Left ventricle myocardium superior (tissue), 1 donor: ENCODE data around the gene EXT2. TPM values are rescaled to one million over a fixed set of nuclear protein-coding genes. Genes with fewer than 3 reads are reported as not detected.

Experiments
- ATAC-seq: fragments of 200-7000 bp; cut with Tn5 transposase; one replicate; pipeline ENCODE4 v1.9.1; 2020; ENCODE audit warnings: mild to moderate bottlenecking, moderate library complexity
- DNase-seq: peaks from one replicate; pipeline ENCODE4 v3.0.0-alpha.2; 2020
- intact Hi-C: fragments of 100-400 bp; cut with micrococcal nuclease; formaldehyde crosslinking; loops from one replicate; pipeline ENCODE4 v1.11.0; 2022
- total RNA-seq: library from RNA; stranded (reverse); fragmentation: NEBNext Ultra II Directional; extraction: Animal tissue kit (Norgen Biotek cat#: 25700); gene quantifications from one replicate; pipeline ENCODE4 v1.2.1, GENCODE V29; 2021
- donor health status: DM: no; HTN: yes; CAD: no; lungs with severe emphysema.

EXT2 gene
- total RNA-seq, 1 donor from 2014 or later, result 27.2 TPM

DNA sequence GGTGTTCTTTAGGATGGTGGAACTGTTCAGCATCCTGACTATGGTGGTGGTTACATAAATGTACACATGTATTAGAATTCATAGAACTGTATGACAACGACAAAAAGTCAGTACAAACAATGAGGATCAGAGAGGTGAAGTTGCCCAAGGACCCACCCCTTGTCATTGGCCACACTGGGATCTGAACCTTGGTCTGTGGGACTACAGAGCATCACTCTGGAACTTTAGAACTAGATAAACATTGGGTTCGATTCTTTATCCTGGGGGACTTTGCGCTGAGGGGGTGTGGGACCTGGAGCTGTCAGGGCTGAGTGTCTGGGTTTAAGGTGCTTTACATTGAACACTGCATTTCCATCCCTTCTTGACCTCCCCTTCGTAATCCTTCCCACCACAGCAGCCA lies 12.8 kb upstream of the EXT2 start:
- ATAC-seq (no peak), DNase-seq (no peak)
- intact Hi-C loops, result no loop called here

DNA sequence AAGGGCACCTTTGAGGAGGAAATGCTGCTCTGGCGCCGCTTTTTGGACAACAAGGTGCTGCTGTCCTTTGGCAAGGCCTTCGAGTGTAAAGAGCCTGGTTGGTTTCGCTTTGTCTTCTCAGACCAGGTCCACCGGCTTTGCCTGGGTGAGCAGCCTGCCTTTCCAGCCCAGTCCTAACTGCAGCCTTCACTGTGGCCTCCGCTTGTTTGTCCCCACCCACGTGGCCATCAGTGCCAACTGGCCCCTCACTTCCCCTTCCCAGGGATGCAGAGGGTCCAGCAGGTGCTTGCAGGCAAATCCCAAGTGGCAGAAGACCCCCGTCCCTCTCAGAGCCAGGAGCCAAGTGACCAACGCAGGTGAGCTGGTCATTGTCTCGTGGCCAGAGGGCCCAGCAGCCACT lies 12.0 kb upstream of the EXT2 start:
- ATAC-seq (no peak), DNase-seq (no peak)
- intact Hi-C loops, result no loop called here

DNA sequence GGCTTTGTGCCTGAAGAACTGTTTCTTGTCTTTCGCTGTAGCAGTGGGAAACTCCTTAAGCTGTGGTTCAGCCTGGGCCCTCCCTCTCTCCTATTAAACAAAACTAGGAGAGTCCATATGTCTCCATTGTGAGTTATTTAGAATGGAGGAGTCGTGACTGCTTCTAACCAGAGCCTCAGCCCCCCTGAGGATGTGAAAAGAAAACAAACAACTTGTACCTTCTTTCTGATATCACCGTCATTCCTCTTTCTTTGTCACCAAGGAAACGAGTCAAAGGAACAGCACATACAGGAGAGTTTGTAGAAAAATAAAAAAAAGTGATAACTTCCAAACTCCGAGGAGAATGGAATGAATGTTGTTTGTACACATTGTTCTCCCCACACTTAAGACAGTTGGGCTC lies 11.6 kb upstream of the EXT2 start:
- no peak for DNase-seq
- no peak for ATAC-seq
- intact Hi-C loops, result no loop called here

DNA sequence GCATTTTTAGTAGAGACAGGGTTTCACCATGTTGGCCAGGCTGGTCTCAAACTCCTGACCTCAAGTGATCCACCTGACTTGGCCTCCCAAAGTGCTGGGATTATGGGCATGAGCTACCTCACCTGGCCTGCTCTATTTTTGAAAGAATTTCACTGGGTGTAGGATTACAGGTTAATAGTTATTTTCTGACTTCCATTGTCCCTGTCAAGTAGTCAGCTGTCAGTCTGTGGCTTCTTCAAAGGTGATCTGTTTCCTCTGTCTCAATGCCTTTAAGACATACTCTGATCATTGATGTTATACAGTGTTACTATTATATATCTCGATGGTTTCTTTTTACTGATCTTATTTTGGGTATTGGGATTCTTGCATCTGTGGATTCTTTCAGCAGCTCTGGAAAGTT lies 10.1 kb upstream of the EXT2 start:
- ATAC-seq (no peak), DNase-seq (no peak)
- intact Hi-C loops, result no loop called here

DNA sequence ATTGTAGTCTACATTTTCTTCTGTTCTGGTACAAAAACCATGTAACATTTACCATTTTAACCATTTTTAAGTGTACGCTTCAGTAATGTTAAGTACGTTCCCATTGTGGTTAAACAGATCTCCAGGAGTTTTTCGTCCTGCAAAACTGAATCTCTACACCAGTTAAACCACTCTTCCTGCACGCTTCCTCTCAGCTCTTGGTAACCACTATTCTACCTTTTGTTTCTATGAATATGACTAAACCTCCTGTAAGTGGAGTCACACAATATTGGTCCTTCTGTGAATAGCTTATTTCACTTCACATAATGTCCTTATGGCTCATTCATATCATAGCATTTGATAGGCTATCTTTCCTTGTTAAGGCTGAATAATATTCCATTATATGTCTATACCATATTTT lies 7.1 kb upstream of the EXT2 start:
- no peak for DNase-seq
- intact Hi-C loops, result no loop called here
- no peak for ATAC-seq

DNA sequence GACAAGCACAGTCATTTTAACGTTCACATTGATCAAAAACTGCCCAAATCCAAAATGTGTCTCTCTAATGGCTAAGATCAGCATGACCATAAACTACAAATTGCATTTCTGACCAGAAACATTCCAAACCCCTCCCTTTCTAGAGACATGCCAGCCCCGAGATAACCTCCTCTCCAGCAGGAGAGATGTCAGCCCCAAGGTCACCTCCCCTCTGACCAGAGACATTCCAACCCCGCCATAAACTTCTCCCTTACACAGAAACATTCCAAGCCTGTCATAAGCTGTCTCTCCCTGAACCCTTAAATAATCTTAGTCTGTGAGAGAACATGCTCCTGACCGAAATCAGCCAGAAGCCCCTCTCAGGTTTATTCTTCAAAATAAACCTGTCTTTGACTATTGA lies 6.6 kb upstream of the EXT2 start:
- DNase-seq, result no peak
- intact Hi-C loops, result no loop called here
- no peak for ATAC-seq

DNA sequence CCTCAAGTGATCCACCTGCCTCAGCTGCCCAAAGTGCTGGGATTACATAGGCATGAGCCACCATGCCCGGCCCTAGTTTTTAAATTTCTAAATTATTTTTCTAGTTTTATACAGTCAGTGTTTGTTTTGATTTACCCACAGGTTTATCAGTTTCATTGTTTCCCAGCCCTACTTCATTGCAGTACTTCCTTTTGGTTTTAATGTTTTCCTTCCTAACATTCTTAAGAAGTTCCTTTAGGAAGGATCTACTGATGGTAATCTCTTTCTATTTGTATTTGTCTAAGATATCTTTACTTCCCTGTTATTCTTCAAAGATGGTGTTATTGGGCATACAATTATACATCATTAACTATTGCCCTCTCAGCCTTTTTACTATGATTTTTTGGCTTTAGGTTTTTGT lies 4.9 kb upstream of the EXT2 start:
- intact Hi-C loops, result loop anchor here (10.0 kb wide), 1 partner anchor 444 kb away; no protein-coding TSS in a partner anchor
- ATAC-seq, result no peak
- DNase-seq, result no peak

DNA sequence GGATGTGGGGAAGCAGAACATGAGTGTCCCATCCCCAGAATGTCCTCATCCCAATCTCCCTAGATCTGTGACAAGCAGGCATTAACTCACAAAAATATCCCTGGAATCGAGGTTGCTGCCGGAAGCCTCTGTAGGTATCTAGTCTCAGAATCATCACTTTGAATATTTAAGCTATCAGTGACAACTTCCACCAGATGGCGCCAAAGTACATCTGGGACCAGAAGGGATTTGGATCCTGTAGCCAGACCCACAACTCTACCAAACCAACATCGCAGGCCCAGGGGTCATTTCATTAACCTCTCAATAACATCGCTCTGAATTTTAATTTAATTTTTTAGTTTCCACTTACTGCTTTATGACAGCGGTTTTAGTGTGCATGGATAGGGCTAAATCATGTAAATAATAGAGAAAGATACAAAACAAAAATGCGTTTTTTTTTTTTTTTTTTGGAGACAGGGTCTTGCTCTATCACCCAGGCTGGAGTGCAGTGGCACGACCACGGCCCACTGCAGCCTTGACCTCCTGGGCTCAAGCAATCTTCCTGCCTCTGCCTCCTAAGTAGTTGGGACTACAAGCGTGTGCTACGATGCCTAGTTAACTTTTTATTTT lies 1.1 kb upstream of the EXT2 start:
- intact Hi-C loops, result loop anchor here (10.0 kb wide), 1 partner anchor 440 kb away; no protein-coding TSS in a partner anchor
- DNase-seq (peak; percentile 48), ATAC-seq (peak; percentile 67)

DNA sequence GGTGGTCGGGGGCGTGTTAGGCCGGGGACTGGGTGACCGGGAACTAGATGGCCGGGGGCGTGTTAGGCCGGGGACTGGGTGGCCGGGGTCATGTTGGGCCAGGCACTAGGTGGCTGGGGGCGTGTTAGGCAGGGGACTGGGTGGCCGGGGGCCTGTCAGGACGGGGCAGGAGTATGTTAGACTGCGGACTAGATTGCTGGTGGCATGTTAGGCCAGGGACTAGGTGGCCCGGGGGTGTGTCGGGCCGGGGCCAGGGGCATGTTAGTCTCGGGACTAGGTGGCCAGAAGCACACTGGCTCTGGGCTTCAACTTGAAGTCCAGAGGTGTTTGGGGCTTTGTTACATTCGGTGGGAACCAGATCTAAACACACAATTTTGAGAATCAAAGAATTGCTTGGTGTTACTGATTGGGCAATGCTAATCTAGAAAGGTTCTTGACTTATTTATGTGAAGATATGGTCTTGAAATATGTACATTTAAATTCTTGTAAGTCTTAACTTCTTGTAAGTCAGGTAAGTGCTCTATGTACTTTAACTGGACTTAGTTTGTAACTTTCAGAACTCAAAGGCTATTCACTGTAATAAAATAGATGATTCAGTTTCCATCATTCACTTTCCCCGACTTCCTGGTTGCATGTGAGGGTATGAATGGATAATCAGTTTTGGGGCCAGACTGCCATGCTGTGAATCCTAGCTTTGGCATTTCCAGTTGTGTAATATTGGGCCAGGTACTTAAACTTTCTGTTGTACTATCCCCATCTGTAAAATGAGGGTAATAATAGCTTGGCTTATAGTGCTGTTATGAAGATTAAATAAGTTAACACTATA lies 1.1 kb downstream of the EXT2 start:
- ATAC-seq (peak; percentile 2), DNase-seq (no peak)
- intact Hi-C loops, result loop anchor here (10.0 kb wide), 1 partner anchor 438 kb away; no protein-coding TSS in a partner anchor

DNA sequence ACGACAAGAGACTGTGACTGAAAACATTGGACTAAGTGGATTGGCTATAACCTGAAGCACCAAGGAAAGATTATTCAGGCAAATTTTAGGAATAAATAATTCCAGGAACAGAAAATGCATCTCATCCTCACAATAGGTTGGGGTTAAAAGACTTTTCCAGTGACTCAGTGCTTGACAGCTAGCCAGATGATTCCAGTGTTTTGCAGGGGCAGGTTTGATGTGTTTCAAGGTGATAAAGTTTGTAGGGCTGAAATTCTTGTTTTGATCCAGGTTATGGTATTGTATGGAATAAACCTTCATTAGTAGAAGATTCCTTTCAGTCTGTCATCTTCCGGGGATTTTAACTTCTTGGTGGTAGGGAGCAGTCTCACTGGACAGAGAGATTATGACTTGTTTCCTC lies 2.3 kb downstream of the EXT2 start:
- intact Hi-C loops, result loop anchor here (10.0 kb wide), 1 partner anchor 437 kb away; no protein-coding TSS in a partner anchor
- ATAC-seq (no peak), DNase-seq (no peak)

DNA sequence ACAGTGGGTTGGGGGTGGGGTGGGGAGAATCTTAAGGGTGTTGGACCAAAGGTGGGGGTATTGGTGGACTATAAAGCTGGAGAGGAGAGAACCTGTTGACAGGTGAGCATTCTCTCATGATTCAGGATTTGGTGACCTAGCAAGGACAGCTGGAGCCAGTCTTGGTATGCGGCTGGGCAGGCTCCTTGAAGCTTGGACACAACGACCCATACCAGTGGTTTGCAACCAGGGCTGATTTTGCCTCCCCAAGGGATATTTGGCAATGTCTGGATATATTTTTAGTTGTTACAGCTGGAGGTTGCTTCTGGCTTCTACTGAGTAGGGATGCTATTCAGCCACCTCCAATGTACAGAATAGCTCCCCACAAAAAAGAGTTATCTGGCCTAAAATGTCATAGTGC lies 5.6 kb downstream of the EXT2 start:
- no peak for ATAC-seq
- intact Hi-C loops, result no loop called here
- DNase-seq, result no peak

DNA sequence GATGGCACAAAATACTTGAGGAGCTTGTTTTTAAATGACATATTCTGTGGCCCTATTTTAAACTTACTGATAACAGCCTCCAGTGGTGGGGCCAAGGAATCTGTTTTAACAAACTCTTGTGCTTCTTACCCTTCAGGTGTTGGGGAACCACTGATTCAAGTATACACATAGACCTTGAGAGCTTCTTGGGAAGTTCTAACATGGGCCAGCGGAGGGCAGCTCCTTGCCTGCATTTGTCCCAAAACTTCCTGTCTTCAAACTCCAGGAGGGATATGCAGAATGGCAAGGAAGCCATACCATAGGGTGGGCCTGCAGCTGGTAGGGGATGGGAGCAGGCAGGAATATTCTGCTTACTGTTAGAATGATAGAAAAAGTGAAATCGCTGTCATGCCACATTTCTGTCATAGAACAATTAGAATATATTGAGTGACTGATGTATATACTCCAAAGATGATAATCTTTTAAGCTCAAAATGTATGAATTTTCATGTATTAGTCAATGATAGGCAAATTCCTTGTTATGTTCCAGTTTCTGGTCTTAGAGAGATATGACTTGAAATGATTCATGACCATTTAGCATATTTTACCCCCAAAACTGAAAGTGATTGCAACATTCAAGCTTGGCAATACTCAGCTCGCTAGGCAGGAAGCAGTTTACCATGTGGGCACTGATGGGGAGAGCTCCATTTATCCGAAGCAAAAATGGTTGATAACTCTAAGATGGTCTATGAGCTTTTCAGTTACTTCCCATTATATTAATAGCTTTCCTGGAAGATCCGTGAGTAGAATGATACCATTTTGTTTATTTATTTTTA lies 9.2 kb downstream of the EXT2 start:
- ATAC-seq (no peak), DNase-seq (no peak)
- intact Hi-C loops, result no loop called here

DNA sequence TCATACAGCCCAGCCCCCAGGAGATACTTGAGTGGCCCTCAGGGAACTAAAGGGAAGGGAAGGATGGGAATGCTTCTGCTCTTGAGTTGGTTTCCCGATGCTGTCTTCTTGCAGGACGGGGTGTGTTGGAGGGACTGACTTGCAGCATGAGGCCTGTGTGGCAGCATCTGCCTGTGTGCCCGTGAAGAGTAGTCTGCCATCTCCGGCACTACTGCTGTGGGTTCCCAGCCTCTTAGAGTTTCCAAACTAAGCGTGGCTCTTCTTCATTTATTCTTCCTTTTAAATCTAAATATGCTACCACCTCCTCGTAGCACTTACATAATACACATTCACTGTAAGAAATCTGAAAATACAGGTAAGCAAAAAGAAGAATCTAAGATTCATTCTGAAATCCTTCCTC lies 12.8 kb downstream of the EXT2 start:
- DNase-seq, result no peak
- intact Hi-C loops, result no loop called here
- ATAC-seq, result no peak

DNA sequence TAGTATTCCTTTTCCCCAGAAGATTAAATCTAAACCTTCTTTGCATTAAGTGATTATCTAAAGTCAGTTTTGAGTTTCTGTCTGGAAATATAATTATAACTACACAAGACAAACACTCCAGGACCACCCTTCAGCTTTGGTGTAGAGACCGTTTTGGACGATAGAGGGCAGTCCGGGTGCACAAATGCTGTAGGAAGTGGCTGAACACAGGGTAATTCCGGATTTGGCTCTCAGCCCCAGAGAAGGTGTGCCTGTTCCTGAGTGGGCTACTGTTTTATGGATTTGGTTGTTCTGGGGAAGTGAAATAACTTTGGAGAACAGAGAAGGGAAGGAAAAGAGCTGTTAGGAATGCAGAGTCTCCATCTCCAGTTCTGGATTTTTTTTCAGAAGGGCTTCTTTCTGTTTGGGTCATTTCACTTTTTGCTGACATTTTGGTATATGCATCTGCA lies 14.8 kb downstream of the EXT2 start:
- DNase-seq, result peak; percentile 54
- peak; percentile 75 for ATAC-seq
- intact Hi-C loops, result no loop called here

DNA sequence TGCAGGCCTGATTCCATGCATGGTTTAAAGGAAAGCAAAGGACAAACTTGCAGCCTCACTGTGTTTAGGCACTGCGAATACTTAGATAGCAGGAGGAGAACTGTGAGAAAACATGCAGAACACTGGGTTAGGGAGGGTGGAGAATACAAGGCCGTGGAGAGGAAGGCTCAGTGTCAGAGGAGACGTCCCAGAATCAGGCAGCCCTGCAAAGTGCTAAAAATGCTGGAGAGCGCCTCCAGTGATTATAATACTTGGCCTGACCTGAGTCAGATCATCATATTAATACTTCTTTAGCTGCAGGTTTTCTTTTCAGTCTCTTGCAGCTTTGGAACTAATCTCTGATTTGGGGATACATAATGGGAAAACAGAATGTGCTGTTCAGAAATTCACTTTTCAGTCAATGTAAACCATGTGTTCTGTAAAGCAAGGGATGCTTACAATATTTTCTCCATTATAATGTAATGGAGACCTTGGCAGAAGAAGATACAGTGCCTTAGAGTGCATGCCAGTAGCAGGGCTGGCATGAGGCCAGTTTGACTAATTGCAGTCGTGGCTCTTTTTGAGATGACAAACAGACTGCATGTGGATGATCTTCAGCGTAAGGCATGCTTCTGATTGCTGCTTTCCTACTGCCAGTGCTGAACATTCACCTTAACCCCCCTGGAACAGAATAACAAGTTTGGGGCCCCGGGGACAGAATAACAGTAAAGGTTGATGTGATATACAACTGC lies 16.8 kb downstream of the EXT2 start:
- ATAC-seq (peak; percentile 78), DNase-seq (peak; percentile 71)
- intact Hi-C loops, result no loop called here

DNA sequence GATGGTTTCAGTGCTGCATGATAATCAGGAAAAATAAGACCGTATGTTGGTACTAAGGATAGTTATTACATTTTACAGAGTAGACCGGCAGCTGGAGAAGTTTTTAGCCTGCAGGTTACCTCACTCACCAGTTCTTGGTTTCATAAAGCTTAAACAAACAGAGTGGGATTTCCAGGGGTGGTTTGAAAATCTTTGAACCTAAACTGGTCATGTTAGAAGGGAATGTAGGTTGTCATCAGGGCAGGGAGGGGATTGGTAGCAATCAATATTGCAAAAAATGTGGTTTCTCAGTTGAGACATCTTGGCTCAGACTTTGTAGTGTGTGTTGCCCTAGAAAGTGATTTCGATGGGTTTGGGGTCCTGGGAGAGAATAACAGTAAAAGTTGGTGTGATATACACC lies 17.5 kb downstream of the EXT2 start:
- ATAC-seq (no peak), DNase-seq (no peak)
- intact Hi-C loops, result no loop called here

DNA sequence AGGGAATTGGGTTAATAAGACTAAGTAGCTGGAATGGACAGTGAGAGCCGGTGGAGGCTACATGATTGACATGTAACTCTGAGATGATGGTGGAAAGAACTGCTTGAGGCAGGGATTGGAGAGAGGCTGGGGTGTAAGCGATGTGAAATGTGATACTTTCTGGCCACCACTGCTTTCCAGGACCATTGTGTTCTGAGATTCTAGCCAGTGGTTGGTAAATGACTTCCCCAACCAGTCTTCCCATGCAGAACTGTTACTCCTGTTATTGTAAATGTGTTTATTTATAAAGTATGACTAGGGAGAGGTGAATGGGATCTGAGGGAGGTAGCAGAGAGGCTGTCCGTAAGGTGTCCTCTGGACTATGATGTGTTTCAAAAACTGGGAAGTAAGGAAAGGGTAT lies 18.1 kb downstream of the EXT2 start:
- intact Hi-C loops, result no loop called here
- ATAC-seq (no peak), DNase-seq (no peak)

DNA sequence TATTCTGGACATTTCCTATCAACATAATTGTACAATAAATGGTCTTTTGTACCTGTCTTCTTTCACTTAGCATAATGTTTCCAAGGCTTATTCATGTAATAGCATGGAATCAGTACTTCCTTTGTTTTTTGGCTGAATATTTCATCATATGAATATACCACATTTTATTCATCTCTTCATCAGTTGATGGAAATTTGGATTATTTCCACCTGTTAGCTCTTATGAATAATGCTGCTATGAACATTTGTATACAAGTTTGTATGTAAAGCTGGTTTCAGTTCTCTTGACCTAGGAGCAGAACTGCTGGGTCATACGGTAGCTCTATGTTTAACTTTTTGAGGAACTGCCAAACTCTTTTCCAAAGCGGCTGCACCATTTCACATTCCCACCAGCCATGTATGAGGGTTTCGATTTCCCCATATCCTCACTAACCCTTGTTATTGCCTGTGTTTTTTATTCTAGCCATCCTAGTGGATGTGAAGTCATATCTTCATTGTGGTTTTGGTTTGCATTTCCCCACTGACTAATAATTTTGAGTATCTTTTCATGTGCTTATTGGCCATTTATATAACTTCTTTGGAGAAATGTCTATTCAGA lies 20.9 kb downstream of the EXT2 start:
- no peak for DNase-seq
- intact Hi-C loops, result no loop called here
- ATAC-seq, result peak; percentile 47

DNA sequence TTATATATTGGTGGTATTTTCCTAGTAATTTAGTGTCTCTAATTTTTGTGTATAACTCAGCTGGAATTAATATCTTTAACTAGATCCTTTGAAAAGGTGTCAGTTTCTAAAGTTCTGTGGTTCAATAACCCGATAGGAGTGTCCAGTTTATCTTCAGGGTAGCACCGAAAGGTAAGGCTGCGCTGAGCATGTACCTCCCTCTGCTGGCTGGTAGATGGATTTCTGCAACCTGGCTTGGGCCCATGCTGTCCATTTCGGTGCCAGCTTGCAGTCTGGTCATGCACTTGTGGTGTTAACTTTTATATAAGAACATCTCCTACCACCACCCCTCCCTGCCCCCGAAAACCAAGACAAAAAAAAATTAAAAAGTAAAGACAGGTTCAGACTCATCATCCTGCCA lies 24.7 kb downstream of the EXT2 start:
- ATAC-seq (peak; percentile 84), DNase-seq (peak; percentile 44)
- intact Hi-C loops, result no loop called here
